ENCODE results near the gene TDRD9. TPM values are rescaled to one million over a fixed set of nuclear protein-coding genes. Genes with fewer than 3 reads are reported as not detected.

The TDRD9 gene
- total RNA-seq, 1 experiment from 2014 or later, result 0.07 TPM

- Histone ChIP-seq H3K27ac (ENCODE audit: low read length) (no peak overlapping the region), H4K20me1 (ENCODE audit: low read length) (no peaks in the 10 kb centered on the region), H3K27me3 (ENCODE audit: low read length) (no peaks in the 10 kb centered on the region), H3F3A (ENCODE audit: low read length, unreplicated experiment) (no peaks in the 10 kb centered on the region), H3K9ac (ENCODE audit: low read length) (no peak overlapping the region), H3K79me2 (ENCODE audit: low read length) (no peaks in the 10 kb centered on the region), H3K9me3 (ENCODE audit: low read length) (no peaks in the 10 kb centered on the region), H3K9me2 (replicated peaks; ENCODE audit: low read length) (no peaks in the 10 kb centered on the region), H2AFZ (ENCODE audit: low read length) (no peak overlapping the region), H3K4me1 (ENCODE audit: insufficient read depth, low read length) (no peaks in the 10 kb centered on the region), H3K4me2 (ENCODE audit: low read length) (no peak overlapping the region), H3K4me3 (ENCODE audit: low read length) (no peak overlapping the region), H3K36me3 (ENCODE audit: low read depth, low read length) (no peaks in the 10 kb centered on the region)
- DNase-seq, result no peak
- intact Hi-C loops (cut with micrococcal nuclease), result no loop called here
- TF ChIP-seq EZH2 (IDR thresholded peaks at IDR 0.05; ENCODE audit: low read length, unreplicated experiment), result no peak
- no peak for TF ChIP-seq CTCF (conservative IDR thresholded peaks at IDR 0.05; ENCODE audit: low read depth, low read length)
- TF ChIP-seq EZH2phosphoT487 (IDR thresholded peaks at IDR 0.05; ENCODE audit: borderline replicate concordance, low read length), result no peak
- no TSS peak for BruUV-seq (replicated peaks)
- no peak for ATAC-seq
- ChIA-PET CTCF (no interaction called here), POLR2A (ENCODE audit: unreplicated experiment) (no interaction called here)
Measured at GRCh38 chr14:104036212-104036611, 108.0 kb downstream of the TDRD9 start.

GRCh38 chr14:104037074-104037473, 108.8 kb downstream of the TDRD9 start:
- H3K27me3 ChIP-seq (ENCODE audit: low read length), result no peaks in the 10 kb centered on the region
- no peaks in the 10 kb centered on the region for H3K4me1 ChIP-seq (ENCODE audit: insufficient read depth, low read length)
- no peak overlapping the region for H3K27ac ChIP-seq (ENCODE audit: low read length)
- no peaks in the 10 kb centered on the region for H3K79me2 ChIP-seq (ENCODE audit: low read length)
- H3K4me2 ChIP-seq (ENCODE audit: low read length), result no peak overlapping the region
- TF ChIP-seq EZH2phosphoT487 (IDR thresholded peaks at IDR 0.05; ENCODE audit: borderline replicate concordance, low read length), result no peak
- TF ChIP-seq CTCF (conservative IDR thresholded peaks at IDR 0.05; ENCODE audit: low read depth, low read length), result no peak
- no peak overlapping the region for H2AFZ ChIP-seq (ENCODE audit: low read length)
- ChIA-PET CTCF (no interaction called here), POLR2A (ENCODE audit: unreplicated experiment) (no interaction called here)
- intact Hi-C loops (cut with micrococcal nuclease), result no loop called here
- H3K4me3 ChIP-seq (ENCODE audit: low read length), result no peak overlapping the region
- DNase-seq (no peak), ATAC-seq (no peak)
- BruUV-seq (replicated peaks), result no TSS peak
- no peaks in the 10 kb centered on the region for H4K20me1 ChIP-seq (ENCODE audit: low read length)
- no peak overlapping the region for H3K9ac ChIP-seq (ENCODE audit: low read length)
- no peaks in the 10 kb centered on the region for H3F3A ChIP-seq (ENCODE audit: low read length, unreplicated experiment)
- H3K36me3 ChIP-seq (ENCODE audit: low read depth, low read length), result no peaks in the 10 kb centered on the region
- no peaks in the 10 kb centered on the region for H3K9me3 ChIP-seq (ENCODE audit: low read length)
- H3K9me2 ChIP-seq (replicated peaks; ENCODE audit: low read length), result no peaks in the 10 kb centered on the region

- H3K4me2 ChIP-seq (ENCODE audit: low read length), result no peak overlapping the region
- no peak overlapping the region for H3K9ac ChIP-seq (ENCODE audit: low read length)
- no peak overlapping the region for H2AFZ ChIP-seq (ENCODE audit: low read length)
- DNase-seq, result no peak
- no peak overlapping the region for H3K4me3 ChIP-seq (ENCODE audit: low read length)
- H3K4me1 ChIP-seq (ENCODE audit: insufficient read depth, low read length), result no peaks in the 10 kb centered on the region
- H3K79me2 ChIP-seq (ENCODE audit: low read length), result no peaks in the 10 kb centered on the region
- no peak overlapping the region for H3K27ac ChIP-seq (ENCODE audit: low read length)
- no peak for ATAC-seq
- BruUV-seq (replicated peaks), result no TSS peak
- intact Hi-C loops (cut with micrococcal nuclease), result no loop called here
- no peak for TF ChIP-seq EZH2 (IDR thresholded peaks at IDR 0.05; ENCODE audit: low read length, unreplicated experiment)
- TF ChIP-seq EZH2phosphoT487 (IDR thresholded peaks at IDR 0.05; ENCODE audit: borderline replicate concordance, low read length), result no peak
- no peak for TF ChIP-seq CTCF (conservative IDR thresholded peaks at IDR 0.05; ENCODE audit: low read depth, low read length)
- POLR2A ChIA-PET (ENCODE audit: unreplicated experiment), result no interaction called here
- no peaks in the 10 kb centered on the region for H3K27me3 ChIP-seq (ENCODE audit: low read length)
- H3K9me3 ChIP-seq (ENCODE audit: low read length), result no peaks in the 10 kb centered on the region
- H3K36me3 ChIP-seq (ENCODE audit: low read depth, low read length), result no peaks in the 10 kb centered on the region
- H3F3A ChIP-seq (ENCODE audit: low read length, unreplicated experiment), result no peaks in the 10 kb centered on the region
- H4K20me1 ChIP-seq (ENCODE audit: low read length), result no peaks in the 10 kb centered on the region
- H3K9me2 ChIP-seq (replicated peaks; ENCODE audit: low read length), result no peaks in the 10 kb centered on the region
- CTCF ChIA-PET, result no interaction called here
Measured at GRCh38 chr14:104037903-104038302, 109.6 kb downstream of the TDRD9 start.
